Activated T-helper 1 cell treated with anti-CD3 and anti-CD28 coated beads, Interleukin-2, amount 50 U/mL, for 16 hours (primary cell): ENCODE results near the gene PHLDA2.
A peak's percentile ranks its signal among the peaks of the same experiment; 100 is the strongest.

Experiments
- DNase-seq, 2 donors: peaks; one replicate each; pipeline ENCODE4 v3.0.0-alpha.2; 2020; ENCODE audit warnings: low read depth in 1 of 2, low spot score in 1 of 2

PHLDA2 gene

DNA sequence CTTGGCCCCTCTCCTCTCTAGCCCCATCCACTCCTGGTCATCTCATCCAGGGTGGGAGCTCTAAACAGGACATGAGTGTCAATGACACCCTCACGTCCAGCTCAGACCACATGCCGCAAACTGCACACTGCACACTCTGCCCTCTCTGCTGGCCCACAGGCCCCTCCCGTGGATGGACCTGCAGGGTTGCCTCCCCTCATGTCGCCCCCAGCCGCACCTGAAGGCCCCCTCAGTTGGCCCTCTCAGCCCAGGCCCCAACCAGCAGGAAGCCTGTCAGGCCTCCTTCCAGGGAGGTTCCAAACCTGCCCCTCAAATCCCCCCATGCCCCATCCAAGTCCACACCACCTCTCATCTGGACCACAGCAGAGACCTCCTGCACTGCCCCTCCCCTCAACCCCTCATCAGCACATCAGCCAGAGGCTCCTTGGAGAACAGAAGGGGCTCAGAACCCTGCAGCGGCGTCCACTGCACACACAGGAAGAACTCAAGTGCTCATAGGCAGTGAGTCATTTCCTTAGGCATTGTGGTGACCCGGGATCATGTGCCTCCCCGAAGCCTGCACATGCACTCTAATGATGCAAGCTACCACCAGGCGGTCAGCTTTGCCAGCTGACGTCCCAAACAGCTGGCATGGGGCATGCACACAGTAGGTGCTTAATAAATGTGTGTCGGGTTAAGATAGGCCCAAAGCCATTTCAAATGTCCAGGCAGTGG, 30.7 kb downstream of the PHLDA2 start:
- peak; percentile 29 to 42 for DNase-seq

DNA sequence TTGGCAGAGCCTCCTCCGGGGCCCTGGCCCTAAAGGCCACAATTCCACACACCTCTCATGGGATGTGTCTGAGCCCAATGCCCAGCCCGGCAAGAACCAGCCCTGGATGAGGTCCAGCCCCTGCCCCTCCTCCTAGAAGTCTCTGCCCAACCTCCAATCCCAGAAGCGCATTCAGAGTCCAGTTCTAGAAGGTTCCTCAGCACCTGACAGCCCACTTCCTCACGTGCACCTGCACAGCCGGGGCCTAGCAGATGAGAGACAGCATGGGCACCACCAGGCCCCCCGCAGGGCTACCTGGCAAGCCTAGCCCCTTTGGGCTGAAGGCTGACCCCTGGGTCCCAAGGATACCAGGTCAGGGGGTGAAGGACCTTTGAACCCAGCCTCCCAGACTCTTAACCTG, 32.2 kb downstream of the PHLDA2 start:
- no peak for DNase-seq

DNA sequence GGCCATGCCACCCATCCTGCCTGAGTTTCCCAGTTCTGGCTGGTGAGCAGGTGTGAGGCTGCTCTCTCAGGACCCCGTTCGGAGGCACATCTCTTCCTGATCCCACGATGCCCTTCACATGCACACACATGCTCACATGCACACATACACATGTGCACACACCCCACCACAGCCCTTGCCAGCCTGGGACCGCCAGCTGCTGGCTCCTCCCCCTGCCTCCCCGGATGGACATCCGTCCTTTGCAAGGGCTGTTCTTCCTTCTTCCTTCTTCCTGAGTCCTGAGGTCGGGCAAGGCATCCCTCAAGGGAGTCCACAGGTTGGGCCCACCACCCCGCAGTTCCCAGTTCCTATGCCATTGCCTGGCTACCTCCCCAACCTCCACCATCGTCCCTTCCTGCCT, 33.2 kb downstream of the PHLDA2 start:
- DNase-seq: no peak

DNA sequence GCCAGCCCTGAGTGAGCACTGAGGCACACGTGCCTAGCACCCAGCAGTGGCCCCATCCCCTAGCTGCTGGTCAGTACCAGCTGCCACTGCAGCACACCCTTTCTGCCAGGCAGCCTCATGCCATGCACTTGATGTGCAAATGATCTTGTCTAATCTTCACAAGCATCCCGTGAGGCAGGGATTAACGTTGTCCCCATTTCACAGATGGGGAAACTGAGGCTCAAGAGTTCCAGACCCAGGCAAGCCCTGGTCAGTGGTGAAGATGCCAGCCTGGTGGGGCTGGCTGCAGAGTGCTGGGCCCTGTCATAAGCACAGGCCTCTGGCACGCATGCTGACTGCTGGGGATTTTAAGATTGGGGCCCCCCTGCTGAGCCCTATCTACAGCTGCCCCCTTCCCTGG, 35.3 kb downstream of the PHLDA2 start:
- no peak for DNase-seq

DNA sequence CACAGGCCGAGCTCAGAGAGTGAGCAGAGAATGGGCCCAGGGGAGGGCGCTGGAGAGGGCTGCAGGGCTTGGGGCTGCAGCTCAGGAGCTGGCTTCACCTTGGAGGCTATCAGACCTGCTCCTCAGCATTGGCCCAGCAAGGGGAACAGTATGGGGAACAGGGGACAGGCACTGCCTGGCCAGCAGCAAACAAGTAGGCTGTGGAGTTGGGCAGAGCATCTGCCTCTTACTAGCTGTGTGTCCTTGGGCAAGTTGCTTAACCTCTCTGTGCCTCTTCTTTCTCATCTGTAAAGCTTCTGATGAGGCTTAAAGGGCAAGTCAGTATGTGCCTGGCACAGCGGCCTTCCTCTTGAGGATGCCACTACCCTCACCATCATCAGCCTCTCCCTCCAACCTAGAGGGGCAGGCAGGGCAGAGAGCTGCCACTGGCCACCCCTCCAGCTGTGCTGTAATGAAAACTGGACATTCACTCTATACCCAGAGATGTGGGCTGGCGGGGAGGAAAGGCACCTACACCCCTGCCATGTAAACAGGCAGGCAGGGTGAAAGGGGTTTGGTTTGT, 36.2 kb downstream of the PHLDA2 start:
- DNase-seq: peak in 1 of 2 donors; percentile 17

DNA sequence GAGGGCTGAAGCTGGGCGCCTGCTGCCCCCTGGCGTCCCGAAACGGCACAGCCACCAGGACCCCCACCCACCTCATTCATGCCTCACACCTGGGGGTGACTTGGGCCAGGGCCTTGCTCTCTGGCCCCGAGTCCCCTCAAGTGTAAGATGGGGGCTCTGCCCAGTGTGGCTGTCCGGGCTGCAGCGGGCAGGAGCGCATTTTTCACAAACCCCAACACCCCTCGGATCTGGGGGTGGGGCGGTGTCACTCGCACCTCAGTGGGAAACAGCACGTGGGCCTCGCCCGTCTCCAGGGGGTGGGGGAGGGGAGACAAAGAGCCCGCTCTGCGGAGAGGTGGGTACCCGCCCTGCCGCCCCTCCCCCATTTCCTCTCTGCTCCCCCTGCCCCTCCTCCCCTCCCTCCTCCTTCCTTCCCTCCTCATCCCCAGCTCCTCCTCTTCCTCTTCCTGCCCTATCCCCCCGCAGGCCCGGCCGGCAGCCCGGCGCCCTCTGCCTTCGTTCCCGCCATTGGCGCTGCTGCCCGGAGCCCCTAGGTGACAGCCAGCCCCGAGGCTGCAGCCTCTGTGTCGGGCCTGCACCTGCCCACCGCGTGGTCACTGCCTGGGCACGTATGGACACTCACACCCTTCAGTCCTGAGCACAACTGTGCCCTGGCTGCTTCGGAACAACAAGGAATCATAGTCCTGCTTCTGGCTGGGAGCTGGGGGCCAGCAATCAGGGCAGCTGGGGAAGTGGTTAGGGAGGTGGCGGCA, 36.8 kb downstream of the PHLDA2 start:
- peak; percentile 26 to 57 for DNase-seq

DNA sequence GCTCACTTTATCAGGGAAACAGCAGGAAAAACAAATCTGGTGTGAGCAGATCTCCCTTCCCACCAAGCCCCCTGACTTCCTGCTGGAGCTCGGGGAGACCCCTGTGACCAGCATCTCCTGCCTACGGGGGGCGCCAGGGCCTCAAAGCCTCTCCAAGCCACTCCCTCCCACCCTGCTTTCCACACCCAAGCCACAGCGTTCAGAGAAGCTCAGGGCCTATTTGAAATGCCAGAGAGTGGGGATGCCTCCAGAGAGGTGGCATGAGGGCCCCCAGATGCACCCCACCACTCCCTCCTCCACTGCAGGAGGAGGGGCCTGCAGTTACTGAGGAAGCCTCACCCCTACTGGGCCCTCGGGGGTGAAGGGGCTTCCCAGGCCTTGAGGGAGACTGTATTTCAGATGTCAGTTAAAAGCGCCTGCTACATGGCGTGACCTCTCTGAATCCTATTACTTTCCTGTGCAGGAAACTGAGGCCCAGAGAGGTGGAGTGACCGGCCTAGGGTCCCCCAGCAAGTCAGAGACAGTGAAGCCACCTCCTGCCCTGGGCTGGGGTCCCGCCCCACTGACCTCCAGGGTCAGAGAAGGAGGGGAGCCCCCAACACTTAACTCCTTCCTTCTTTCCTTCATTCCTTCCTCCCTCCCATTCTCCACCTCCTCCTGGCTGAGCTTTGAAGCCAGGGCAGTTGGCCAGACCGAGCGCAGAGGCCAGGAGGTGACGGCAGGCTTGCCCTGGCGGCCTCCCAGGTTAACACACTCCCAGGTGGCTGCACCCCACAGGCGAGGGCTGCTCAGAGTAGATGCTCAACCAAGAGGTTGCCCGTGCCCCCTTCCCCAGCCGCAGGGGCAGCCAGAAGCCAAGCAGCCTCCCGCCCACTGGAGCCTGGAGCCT, 37.6 kb downstream of the PHLDA2 start:
- no peak for DNase-seq

DNA sequence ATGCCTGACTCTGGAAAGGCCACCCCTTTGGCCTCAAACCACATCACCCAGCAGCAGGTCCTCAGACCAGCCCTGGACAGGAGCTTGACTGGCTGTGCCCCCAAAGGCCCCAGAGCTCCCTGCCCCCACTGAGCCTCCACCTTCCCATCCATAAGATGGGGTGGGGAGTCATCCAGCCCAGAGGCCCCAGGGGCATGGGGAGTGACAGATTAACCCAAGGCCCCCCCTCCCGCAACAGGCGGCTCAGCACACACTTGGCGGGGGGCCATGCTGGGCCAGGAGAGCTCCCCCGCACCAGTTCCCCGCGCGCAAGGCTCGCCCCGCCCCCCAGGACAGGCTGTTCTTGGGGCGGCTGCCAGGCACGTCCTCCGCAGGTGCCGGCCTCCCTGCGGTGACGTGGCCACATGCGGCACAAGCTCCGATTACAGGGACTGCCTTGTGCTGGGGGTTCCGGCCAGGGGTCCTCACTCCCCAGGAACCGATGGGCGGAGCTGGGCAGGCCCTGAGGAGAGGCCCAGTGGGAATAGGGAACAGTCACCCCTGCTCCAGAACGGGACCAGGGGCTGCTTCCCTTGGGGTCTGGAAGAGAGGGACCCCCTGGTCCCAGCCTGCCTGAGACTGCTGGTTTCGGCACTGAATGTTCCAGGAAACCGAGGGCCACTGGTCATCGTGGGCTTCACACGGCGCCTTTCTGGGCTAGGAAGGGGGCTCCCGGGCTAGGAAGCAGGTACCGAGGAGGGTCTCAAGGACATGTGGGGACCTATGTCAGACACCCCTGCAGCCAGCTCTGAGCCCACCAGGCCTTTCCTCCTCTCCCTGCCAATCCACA, 38.5 kb downstream of the PHLDA2 start:
- no peak for DNase-seq

DNA sequence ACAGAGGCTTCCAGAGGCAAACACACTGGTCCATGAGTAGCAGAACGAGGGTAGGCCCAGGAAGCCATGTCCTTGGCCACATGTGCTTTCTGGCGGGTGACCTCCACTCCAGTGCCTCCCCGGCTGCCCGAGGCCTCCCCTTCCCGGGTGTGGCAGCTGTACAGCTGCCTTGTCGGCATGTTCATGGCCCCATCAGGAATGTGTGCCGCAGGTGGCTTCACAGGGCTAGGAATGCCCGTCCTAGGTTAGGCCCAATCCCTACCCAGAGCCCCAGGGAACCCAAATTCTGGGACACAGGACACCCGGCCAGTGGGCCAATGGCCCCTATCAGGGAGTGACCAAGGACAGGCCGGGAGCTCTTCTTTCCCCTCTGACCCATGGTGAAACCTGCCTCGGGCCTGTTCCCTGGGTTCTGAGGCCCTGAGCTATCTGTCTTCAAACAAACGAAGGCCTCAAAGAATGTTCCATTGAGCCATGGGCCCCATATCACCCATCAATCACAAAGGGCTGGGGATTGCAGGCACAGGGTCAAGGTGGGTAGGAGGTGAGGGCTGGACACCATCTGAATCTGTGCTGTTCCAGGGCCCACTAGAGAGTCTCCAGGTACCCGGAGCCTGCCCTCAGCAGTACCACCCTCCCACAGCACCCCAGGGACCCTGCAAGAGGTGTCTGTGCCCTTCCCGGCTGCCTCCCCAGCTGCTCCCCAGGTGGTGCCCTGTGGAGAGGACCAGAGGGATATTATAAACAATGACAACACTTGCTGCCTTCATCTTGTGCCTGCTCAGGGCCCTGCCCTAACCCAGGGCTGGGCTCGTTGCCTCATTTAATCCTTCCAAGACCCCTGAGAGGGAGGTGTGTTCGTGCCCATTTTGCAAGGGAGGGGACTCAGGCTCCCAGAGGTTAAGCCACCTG, 39.6 kb downstream of the PHLDA2 start:
- DNase-seq: no peak

DNA sequence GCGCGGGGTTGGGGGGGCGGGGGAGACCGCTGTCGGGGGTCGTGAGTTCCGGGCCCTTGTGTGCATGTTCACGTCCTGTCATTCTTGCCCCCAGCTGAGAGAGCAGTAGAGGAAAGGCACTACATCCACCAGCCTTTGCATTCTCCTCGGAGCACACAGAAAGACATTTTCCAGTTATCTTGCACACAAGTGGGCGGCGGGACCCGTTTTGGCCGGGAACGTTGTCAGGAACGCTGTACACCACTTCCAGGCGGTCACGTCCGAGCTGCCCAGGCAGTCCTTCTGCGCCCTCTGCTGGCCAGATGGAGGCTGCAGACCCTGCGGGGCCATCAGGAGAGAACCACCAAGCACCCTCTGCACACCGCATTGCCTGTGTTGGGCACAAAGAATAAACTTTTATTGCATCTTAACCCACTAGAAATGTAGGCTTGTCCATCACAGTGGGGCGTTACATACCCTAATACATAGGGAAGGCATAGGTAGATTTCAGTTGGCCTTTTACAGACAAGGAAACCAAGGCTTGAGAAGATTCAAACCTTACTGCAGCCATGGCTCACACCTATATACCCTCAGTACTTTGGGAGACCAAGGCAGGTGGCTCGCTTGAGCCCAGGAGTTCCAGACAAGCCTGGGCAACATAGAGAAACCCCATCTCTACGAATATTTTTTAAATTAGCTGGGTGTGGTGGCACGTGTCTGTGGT, 40.8 kb downstream of the PHLDA2 start:
- DNase-seq: peak; percentile 78 to 83

DNA sequence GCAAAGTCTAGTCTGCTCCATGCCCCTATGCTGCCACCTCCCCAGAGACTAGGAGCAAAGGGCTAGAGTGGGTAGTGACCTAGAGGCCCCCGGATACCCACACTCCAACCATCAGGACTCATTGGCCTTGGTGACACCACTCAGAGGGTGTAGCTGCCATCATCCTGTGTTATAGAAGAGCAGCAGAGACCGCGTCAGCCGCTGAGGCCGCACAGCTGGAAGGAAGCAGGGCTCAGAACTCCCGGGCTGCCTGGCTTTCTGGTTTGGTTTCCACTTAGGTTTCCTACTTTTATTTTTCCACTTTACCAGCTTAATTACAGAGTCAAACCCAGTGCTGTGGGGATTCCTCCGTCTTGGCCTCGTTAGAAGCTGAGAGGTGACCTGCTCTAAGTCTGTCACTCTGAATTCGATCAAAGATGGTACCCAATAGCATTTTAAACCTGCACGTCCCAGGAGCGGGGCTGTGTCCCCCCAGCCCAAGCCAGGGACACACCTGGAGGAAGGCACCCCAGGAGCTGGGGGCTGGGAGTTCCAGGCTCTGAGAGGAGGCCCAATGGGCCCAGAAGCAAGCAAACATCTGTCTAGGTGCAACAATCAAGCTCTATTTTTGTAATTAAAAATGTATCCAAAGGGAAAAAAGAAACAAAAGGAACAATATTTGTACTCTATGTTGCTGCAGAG, 41.6 kb downstream of the PHLDA2 start:
- DNase-seq: no peak

DNA sequence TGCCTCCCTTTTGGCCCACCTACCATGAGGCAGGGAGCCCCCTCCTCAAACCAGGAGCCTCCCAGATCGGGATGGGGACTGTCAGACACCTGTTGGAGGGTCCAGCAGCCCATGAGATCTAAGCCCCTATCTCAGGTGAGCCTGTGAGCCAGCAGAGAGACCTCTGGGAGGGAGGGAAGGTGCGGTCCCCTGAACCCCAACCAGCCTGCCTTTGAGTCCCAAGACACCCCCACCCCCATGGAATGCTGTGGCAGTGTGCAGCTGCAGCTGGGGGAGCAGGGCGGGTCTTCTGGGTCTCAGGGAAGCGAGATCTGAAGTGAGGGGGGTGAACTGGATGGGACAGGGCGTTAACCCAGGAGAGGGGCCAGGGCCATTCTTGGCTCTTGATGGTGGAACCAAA, 42.3 kb downstream of the PHLDA2 start:
- no peak for DNase-seq

DNA sequence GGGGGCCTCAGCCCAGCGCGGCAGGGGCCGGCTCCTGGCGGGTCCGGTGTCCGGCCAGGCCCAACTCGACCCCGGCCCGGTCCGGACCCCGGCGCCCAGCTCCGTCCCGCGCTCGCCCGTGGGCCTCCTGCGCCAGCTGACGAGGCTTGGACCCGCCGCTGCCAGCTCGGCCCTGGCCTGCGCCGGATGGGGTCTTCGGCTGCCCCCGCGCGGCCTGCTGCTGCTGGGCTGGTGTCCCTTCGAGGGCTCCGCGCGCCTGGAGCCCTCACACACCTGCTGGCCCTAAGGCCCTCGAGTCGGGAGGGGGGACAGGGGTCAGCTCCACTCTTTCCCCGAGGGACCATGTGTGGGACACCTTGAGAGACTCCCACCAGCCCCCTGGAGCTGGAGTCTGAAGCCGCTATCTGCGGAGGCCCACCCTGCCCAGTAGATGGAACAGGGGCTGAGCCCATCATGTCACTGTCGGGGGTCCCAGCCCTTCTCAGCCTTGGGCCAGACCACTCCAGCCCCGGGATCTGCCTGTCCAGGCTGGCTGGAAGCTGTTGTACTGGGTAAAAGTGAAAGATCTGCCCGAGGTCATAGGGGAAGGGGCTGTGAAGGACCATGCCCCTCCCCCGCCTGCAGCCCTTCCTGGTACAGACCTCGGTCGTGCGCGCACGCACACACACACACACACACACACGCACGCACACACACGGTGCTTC, 42.9 kb downstream of the PHLDA2 start:
- DNase-seq: no peak

DNA sequence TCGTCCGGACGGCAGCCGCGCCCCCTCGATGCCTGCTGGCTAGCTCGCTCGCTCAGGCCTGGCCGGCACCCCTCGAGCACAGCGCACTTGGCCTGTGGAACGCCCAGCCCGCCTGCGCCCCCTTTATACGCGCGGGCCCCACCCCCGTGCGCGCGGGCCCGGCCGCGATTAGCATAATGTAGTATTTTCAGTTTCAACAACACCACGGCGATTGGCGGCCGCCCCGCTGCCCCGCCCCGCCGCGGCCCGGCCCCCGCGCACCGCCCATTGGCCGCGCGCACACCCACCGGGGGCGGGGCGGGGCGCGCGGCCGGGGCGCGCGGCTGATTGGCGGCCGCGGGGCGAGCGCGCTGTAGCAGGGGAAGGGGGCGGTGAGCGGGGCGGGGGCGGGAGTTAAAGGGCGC, 43.5 kb downstream of the PHLDA2 start, which contains the start of gene CDKN1C:
TSS of gene CDKN1C (minus strand) at position 98 of the 404 bp plus-strand sequence. CDS start 319 bp downstream, outside the sequence.
- DNase-seq: peak; percentile 53 to 79

DNA sequence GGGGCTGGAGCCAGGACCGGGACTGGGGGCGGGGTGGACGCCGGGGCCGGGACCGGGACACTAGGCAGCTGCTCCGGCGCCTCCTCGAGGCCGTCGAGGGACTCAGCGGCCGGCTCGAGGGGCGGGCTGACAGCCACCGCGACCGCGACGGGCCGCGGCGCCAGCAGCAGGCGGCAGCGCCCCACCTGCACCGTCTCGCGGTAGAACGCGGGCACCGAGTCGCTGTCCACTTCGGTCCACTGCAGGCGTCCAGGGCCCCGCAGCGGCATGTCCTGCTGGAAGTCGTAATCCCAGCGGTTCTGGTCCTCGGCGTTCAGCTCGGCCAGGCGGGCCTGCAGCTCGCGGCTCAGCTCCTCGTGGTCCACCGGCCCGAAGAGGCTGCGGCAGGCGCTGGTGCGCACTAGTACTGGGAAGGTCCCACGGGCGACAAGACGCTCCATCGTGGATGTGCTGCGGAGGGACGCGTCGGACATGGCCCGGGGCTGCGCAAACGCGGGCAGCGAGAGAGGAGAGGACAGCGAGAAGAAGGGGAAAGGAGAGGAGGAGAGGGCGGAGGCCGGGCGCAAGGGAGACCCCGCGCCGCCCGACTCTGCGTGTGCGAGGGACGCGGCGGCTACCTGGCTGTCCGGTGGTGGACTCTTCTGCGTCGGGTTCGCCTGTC, 44.1 kb downstream of the PHLDA2 start:
- no peak for DNase-seq

DNA sequence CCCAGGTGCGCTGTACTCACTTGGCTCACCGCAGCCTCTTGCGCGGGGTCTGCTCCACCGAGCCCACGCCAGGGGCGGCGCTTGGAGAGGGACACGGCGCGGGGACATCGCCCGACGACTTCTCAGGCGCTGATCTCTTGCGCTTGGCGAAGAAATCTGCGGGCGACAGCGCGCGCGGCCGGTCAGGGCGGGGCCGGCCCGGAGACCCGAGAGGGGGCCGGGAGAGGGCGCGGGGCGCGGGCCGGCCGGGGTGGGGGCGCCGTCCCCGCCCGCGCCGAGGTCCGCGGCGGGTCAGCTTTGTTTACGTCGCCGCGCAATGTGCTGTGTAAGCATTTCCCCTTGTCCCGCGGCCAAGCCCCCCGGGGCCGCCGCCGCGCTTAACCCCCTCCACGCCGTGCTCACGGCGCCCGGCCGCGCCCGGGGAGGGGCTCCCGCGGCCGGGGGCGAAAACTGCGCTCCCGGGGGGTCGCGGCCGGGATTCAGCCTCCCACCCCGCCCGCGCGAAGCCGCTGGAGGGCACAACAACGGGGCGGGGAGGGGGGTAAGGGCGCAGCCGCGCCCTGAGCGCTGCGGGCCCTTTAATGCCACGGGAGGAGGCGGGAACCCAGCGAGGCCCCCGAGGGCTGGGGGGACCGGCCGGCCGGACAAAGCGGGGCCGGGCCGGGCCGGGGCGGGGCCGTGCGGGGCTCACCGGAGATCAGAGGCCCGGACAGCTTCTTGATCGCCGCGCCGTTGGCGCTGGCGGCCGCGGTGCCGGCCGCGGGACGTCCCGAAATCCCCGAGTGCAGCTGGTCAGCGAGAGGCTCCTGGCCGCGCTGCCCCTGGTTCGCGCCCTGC, 45.0 kb downstream of the PHLDA2 start:
- no peak for DNase-seq
